ENCODE results near the gene FRY. TPM values are rescaled to one million over a fixed set of nuclear protein-coding genes. Genes with fewer than 3 reads are reported as not detected.
A peak's percentile ranks its signal among the peaks of the same experiment; 100 is the strongest.

Gene FRY
- total RNA-seq, 1 donor from 2014 or later: 5.4 TPM

DNA sequence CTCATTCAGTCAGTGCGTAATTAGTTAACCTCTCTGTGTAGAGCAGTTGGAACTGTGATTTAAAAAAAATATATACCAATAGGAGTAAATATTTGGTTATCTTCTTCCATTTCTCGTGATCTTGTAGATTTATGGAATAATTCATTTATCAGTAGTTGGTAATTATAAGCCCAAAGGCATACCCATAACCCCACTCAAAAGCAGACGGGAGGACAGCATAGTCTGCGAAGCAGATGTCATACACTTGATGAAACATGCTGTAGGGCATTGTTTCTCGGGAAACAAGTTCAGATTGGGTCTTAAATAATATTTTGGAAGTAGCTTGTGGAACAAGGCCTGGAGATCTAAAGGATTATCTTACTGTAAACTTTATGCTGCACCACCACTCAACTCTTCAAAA, 119.7 kb downstream of the FRY start:
- Mint-ChIP-seq H3K4me3 (no peak overlapping the region), H3K27ac (ENCODE audit: unreplicated experiment) (no peak overlapping the region), H3K27me3 (ENCODE audit: low read depth) (no peaks in the 10 kb centered on the region), H3K36me3 (ENCODE audit: low read depth) (no peaks in the 10 kb centered on the region), H3K9me3 (no peaks in the 10 kb centered on the region), H3K4me1 (no peaks in the 10 kb centered on the region)
- no peak for DNase-seq (ENCODE audit: low read depth, low spot score)
- TF ChIP-seq CTCF (conservative IDR thresholded peaks at IDR 0.05): no peak

DNA sequence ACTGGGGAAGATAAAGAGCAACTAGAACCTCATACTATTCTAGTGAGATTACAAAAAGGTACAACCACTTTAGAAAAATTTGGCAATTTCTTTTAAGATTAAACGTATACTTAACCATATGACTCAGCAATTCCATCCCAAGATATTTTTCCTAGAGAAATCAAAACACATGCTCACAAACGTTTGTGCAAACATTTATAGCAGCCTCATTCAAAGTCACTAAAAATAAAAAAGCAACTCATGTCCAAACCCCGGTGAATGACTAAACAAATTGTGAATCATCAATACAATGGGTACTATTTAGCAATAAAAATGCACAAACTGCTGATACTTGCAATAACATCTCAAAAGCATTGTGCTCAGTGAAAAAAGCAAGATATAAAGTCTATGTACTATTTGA, 121.5 kb downstream of the FRY start:
- no peak for TF ChIP-seq CTCF (conservative IDR thresholded peaks at IDR 0.05)
- Mint-ChIP-seq H3K4me1 (no peaks in the 10 kb centered on the region), H3K4me3 (no peak overlapping the region), H3K9me3 (no peaks in the 10 kb centered on the region), H3K36me3 (ENCODE audit: low read depth) (no peaks in the 10 kb centered on the region), H3K27me3 (ENCODE audit: low read depth) (no peaks in the 10 kb centered on the region), H3K27ac (ENCODE audit: unreplicated experiment) (no peak overlapping the region)
- no peak for DNase-seq (ENCODE audit: low read depth, low spot score)

- no peak overlapping the region for H3K4me3 Mint-ChIP-seq
- no peak for TF ChIP-seq CTCF (conservative IDR thresholded peaks at IDR 0.05)
- no peaks in the 10 kb centered on the region for H3K27me3 Mint-ChIP-seq (ENCODE audit: low read depth)
- H3K36me3 Mint-ChIP-seq (ENCODE audit: low read depth): no peaks in the 10 kb centered on the region
- H3K9me3 Mint-ChIP-seq: no peaks in the 10 kb centered on the region
- no peak for DNase-seq (ENCODE audit: low read depth, low spot score)
- H3K27ac Mint-ChIP-seq (ENCODE audit: unreplicated experiment): no peak overlapping the region
- H3K4me1 Mint-ChIP-seq: no peaks in the 10 kb centered on the region
These were observed 127.7 kb downstream of the FRY start for GRCh38 chr13:32159137-32159869.

- no peak for DNase-seq (ENCODE audit: low read depth, low spot score)
- H3K9me3 Mint-ChIP-seq: peaks cover 4% of the 10 kb centered on the region
- H3K4me1 Mint-ChIP-seq: peaks cover 5% of the 10 kb centered on the region
- no peak for TF ChIP-seq CTCF (conservative IDR thresholded peaks at IDR 0.05)
- peaks cover 3% of the 10 kb centered on the region for H3K36me3 Mint-ChIP-seq (ENCODE audit: low read depth)
- no peaks in the 10 kb centered on the region for H3K27me3 Mint-ChIP-seq (ENCODE audit: low read depth)
- H3K27ac Mint-ChIP-seq (ENCODE audit: unreplicated experiment): peak overlapping the region; percentile 25
- no peak overlapping the region for H3K4me3 Mint-ChIP-seq
These were observed 130.9 kb downstream of the FRY start for GRCh38 chr13:32162395-32163005.

DNA sequence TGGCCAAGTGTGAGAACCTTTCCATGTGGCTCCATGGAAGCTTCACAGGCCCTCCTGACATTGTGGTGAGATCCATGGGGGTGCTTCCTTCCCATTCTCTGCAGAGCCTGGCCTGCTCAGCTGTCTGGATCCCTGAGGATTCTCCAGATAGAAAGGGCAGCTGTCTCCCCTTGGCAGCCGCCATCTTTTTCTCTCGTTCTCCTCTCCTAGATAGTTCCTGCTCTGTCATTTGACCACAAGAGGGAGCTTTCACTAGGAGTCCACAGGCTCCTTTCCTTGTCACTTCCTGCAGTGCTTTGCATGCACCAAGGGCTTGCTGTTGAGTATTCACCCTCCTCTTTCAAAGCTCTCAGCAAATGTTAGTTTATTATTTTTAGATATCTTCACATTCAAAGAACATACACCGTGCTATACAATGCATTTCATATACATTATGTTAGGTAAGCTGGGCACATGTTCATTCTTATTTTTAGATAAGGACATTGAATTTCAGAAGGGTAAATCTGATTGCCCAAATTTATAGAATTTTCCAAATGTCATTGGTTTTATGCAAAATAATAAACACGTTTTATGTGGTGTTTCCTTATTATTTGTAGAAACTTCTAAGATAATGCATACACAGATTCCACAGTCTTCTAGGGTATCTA, 133.2 kb downstream of the FRY start:
- Mint-ChIP-seq H3K4me1 (peaks cover 11% of the 10 kb centered on the region), H3K36me3 (ENCODE audit: low read depth) (peaks cover 3% of the 10 kb centered on the region), H3K4me3 (no peak overlapping the region), H3K27me3 (ENCODE audit: low read depth) (no peaks in the 10 kb centered on the region), H3K9me3 (peaks cover 4% of the 10 kb centered on the region), H3K27ac (ENCODE audit: unreplicated experiment) (peak overlapping the region; percentile 24)
- peak; percentile 32 for DNase-seq (ENCODE audit: low read depth, low spot score)
- peak; percentile 75 for TF ChIP-seq CTCF (conservative IDR thresholded peaks at IDR 0.05)

Data from neural crest cell (in vitro differentiated cells).